H1 (cell line): ENCODE data around the gene PXDN. TPM values are rescaled to one million over a fixed set of nuclear protein-coding genes. Genes with fewer than 3 reads are reported as not detected.

Experiments
- RNF2 ChIP-seq: fragments of 200-900, 300-1000 bp; sonication (generic); IDR thresholded peaks from 2 replicates; pipeline ENCODE4 v1.7.1; 2016; ENCODE audit warnings: borderline replicate concordance, low read depth, mild to moderate bottlenecking, antibody characterized with exemption, low read length; ENCODE audit not compliant: poor library complexity, severe bottlenecking; ENCODE audit errors: missing control alignments
- polyA plus RNA-seq, 7 experiments: library from polyadenylated mRNA; depleted of rRNA in 3 of 7; stranded (reverse) in 5 of 7; unstranded in 2 of 7; fragments of >200 nt in 5 of 7; fragments of 200-250 nt in 2 of 7; gene quantifications; 1 replicate in 5 of 7; 2 replicates in 1 of 7; 4 replicates in 1 of 7; pipeline versions ENCODE4 v1.2.1 to v1.2.3, GENCODE V29; 2011 to 2013; ENCODE audit warnings: missing spikeins in 2 of 7, mixed read lengths in 2 of 7
- total RNA-seq: library from RNA; stranded (reverse); fragmentation: NEBNext Ultra II Directional; extraction: Animal tissue kit (Norgen Biotek cat#: 25700); gene quantifications from 2 replicates; pipeline ENCODE4 v1.2.1, GENCODE V29; 2021

Gene PXDN
- total and polyA plus RNA-seq, 2 of the 8 experiments (the other 6 are each of a cell fraction or from before 2014, with no cell fraction given): 104 to 141 TPM

- no peak for TF ChIP-seq RNF2
These were observed 71.6 kb downstream of the PXDN start (continued) for GRCh38 chr2:1672738-1673137.
